HFFc6 (cell line): Measurements from ENCODE around the gene SYNGR2. TPM values are rescaled to one million over a fixed set of nuclear protein-coding genes. Genes with fewer than 3 reads are reported as not detected.

ENCODE experiments used
- DNase-seq: peaks from one replicate; pipeline ENCODE4 v3.0.0-alpha.2; 2018
- H3K27ac Mint-ChIP-seq: 2 replicates; pipeline ENCODE4 v1.8.0; 2020; ENCODE audit warnings: mild to moderate bottlenecking, mixed read lengths
- H3K27me3 Mint-ChIP-seq: 2 replicates; pipeline ENCODE4 v1.8.0; 2021; ENCODE audit warnings: mild to moderate bottlenecking, moderate library complexity, mixed read lengths; ENCODE audit not compliant: insufficient read depth
- H3K36me3 Mint-ChIP-seq: 2 replicates; pipeline ENCODE4 v1.8.0; 2021; ENCODE audit warnings: low read depth, mixed read lengths
- H3K4me1 Mint-ChIP-seq: 2 replicates; pipeline ENCODE4 v1.8.0; 2020; ENCODE audit warnings: low read depth, mixed read lengths
- H3K4me3 Mint-ChIP-seq: 2 replicates; pipeline ENCODE4 v1.8.0; 2020; ENCODE audit warnings: mild to moderate bottlenecking, moderate library complexity, mixed read lengths
- H3K9me3 Mint-ChIP-seq: 2 replicates; pipeline ENCODE4 v1.8.0; 2020; ENCODE audit warnings: mild to moderate bottlenecking, mixed read lengths
- total RNA-seq, 6 experiments: library from RNA; stranded (reverse); fragmentation: NEBNext Ultra II Directional; extraction: Animal tissue kit (Norgen Biotek cat#: 25700); gene quantifications; 2 replicates in 1 of 6; 3 replicates in 5 of 6; pipeline ENCODE4 v1.2.3, GENCODE V29; 2021
- TF ChIP-seq, protein P1 (sequence below): fragments of 200-600 bp; sonication (generic); IDR thresholded peaks from 2 replicates; pipeline ENCODE4 v1.5.0; 2021; ENCODE audit warnings: antibody characterized with exemption, mild to moderate bottlenecking

SYNGR2 gene
- total RNA-seq, 6 experiments from 2014 or later, result 44.6 to 104 (median 54.7) TPM

GRCh38 chr17:78210111-78210510 lies 41.7 kb downstream of the SYNGR2 start:
- peaks cover 5% of the 10 kb centered on the region for H3K4me1 Mint-ChIP-seq
- DNase-seq, result no peak
- H3K9me3 Mint-ChIP-seq, result no peaks in the 10 kb centered on the region

GRCh38 chr17:78211032-78211431 lies 42.7 kb downstream of the SYNGR2 start:
- H3K27ac Mint-ChIP-seq, result no peak overlapping the region
- peaks cover 12% of the 10 kb centered on the region for H3K4me1 Mint-ChIP-seq
- no peak overlapping the region for H3K4me3 Mint-ChIP-seq
- no peak for DNase-seq
- H3K9me3 Mint-ChIP-seq, result no peaks in the 10 kb centered on the region
- TF ChIP-seq, protein P1, sequence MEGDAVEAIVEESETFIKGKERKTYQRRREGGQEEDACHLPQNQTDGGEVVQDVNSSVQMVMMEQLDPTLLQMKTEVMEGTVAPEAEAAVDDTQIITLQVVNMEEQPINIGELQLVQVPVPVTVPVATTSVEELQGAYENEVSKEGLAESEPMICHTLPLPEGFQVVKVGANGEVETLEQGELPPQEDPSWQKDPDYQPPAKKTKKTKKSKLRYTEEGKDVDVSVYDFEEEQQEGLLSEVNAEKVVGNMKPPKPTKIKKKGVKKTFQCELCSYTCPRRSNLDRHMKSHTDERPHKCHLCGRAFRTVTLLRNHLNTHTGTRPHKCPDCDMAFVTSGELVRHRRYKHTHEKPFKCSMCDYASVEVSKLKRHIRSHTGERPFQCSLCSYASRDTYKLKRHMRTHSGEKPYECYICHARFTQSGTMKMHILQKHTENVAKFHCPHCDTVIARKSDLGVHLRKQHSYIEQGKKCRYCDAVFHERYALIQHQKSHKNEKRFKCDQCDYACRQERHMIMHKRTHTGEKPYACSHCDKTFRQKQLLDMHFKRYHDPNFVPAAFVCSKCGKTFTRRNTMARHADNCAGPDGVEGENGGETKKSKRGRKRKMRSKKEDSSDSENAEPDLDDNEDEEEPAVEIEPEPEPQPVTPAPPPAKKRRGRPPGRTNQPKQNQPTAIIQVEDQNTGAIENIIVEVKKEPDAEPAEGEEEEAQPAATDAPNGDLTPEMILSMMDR, result no peak
- no peaks in the 10 kb centered on the region; the same call in 1 of the 2 replicates for H3K36me3 Mint-ChIP-seq
- peaks cover 4% of the 10 kb centered on the region for H3K27me3 Mint-ChIP-seq

More at GRCh38 chr17:78210111-78210510, 41.7 kb downstream of the SYNGR2 start:
- TF ChIP-seq, protein P1, result no peak
- no peaks in the 10 kb centered on the region for H3K36me3 Mint-ChIP-seq
- H3K27me3 Mint-ChIP-seq, result peaks cover 4% of the 10 kb centered on the region
- no peak overlapping the region for H3K4me3 Mint-ChIP-seq
- no peak overlapping the region for H3K27ac Mint-ChIP-seq

DNA sequence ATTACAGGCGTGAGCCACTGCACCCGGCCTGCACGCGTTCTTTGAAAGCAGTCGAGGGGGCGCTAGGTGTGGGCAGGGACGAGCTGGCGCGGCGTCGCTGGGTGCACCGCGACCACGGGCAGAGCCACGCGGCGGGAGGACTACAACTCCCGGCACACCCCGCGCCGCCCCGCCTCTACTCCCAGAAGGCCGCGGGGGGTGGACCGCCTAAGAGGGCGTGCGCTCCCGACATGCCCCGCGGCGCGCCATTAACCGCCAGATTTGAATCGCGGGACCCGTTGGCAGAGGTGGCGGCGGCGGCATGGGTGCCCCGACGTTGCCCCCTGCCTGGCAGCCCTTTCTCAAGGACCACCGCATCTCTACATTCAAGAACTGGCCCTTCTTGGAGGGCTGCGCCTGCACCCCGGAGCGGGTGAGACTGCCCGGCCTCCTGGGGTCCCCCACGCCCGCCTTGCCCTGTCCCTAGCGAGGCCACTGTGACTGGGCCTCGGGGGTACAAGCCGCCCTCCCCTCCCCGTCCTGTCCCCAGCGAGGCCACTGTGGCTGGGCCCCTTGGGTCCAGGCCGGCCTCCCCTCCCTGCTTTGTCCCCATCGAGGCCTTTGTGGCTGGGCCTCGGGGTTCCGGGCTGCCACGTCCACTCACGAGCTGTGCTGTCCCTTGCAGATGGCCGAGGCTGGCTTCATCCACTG lies 45.8 kb downstream of the SYNGR2 start, which contains the start of gene BIRC5:
TSS of gene BIRC5 (plus strand) at position 238 of the 690 bp plus-strand sequence. CDS start at position 302, 64 bp downstream.
- Mint-ChIP-seq H3K4me1 (peaks cover 12% of the 10 kb centered on the region), H3K27me3 (peaks cover 4% of the 10 kb centered on the region; the same call in 1 of the 2 replicates), H3K36me3 (no peaks in the 10 kb centered on the region; the same call in 1 of the 2 replicates), H3K4me3 (peak within 1 kb of the TSS; percentile 96), H3K27ac (peak within 1 kb of the TSS; percentile 91), H3K9me3 (no peaks in the 10 kb centered on the region)
- peak; percentile 69 for DNase-seq
- TF ChIP-seq, protein P1, result no peak

- peak overlapping the region; percentile 96 for H3K4me3 Mint-ChIP-seq
- peaks cover 4% of the 10 kb centered on the region for H3K27me3 Mint-ChIP-seq
- peaks cover 12% of the 10 kb centered on the region for H3K4me1 Mint-ChIP-seq
- H3K27ac Mint-ChIP-seq, result peak overlapping the region; percentile 91
- H3K9me3 Mint-ChIP-seq, result no peaks in the 10 kb centered on the region
- no peak for DNase-seq
- TF ChIP-seq, protein P1, result no peak
- peaks cover 3% of the 10 kb centered on the region; the same call in 1 of the 2 replicates for H3K36me3 Mint-ChIP-seq
Observed at GRCh38 chr17:78214706-78215061, 46.3 kb downstream of the SYNGR2 start.

DNA sequence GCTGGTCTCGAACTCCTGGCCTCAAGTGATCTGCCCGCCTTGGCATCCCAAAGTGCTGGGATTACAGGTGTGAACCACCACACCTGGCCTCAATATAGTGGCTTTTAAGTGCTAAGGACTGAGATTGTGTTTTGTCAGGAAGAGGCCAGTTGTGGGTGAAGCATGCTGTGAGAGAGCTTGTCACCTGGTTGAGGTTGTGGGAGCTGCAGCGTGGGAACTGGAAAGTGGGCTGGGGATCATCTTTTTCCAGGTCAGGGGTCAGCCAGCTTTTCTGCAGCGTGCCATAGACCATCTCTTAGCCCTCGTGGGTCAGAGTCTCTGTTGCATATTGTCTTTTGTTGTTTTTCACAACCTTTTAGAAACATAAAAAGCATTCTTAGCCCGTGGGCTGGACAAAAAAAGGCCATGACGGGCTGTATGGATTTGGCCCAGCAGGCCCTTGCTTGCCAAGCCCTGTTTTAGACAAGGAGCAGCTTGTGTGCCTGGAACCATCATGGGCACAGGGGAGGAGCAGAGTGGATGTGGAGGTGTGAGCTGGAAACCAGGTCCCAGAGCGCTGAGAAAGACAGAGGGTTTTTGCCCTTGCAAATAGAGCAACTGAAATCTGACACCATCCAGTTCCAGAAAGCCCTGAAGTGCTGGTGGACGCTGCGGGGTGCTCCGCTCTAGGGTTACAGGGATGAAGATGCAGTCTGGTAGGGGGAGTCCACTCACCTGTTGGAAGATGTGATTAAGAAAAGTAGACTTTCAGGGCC lies 51.2 kb downstream of the SYNGR2 start:
- Mint-ChIP-seq H3K4me3 (no peak overlapping the region), H3K9me3 (no peaks in the 10 kb centered on the region), H3K27ac (no peak overlapping the region), H3K36me3 (peaks cover 10% of the 10 kb centered on the region; the same call in 1 of the 2 replicates), H3K4me1 (peaks cover 12% of the 10 kb centered on the region), H3K27me3 (no peaks in the 10 kb centered on the region; the same call in 1 of the 2 replicates)
- TF ChIP-seq, protein P1, result no peak
- no peak for DNase-seq

Other genes starting within 250 kb of the SYNGR2 start
- 1 to 10 TPM; 6.3 to 9.0 (median 7.5) TPM for gene TNRC6C, start 209.9 kb upstream of the SYNGR2 start, total RNA-seq
- under 1 TPM in 2 of 6 experiments, not detected in 4; 0.20 to 0.59 TPM for gene TMC6, start 39.8 kb upstream of the SYNGR2 start, total RNA-seq
- not detected for gene TMC8, start 37.8 kb upstream of the SYNGR2 start, total RNA-seq
- not detected for gene C17orf99, start 22.2 kb upstream of the SYNGR2 start, total RNA-seq
- gene TK1, start 18.5 kb downstream of the SYNGR2 start, total RNA-seq, result 100 to 1,000 TPM in 4 of 6 experiments, 10 to 100 TPM in 2; 75.8 to 145 (median 136) TPM
- 10 to 100 TPM; 23.0 to 32.9 (median 26.2) TPM for gene AFMID, start 18.8 kb downstream of the SYNGR2 start, total RNA-seq
- gene BIRC5, start 45.7 kb downstream of the SYNGR2 start, total RNA-seq, result 10 to 100 TPM; 41.8 to 89.7 (median 83.3) TPM
- gene TMEM235, start 63.0 kb downstream of the SYNGR2 start, total RNA-seq, result not detected
- 10 to 100 TPM; 27.4 to 37.2 (median 33.2) TPM for gene SOCS3, start 191.5 kb downstream of the SYNGR2 start, total RNA-seq
- gene PGS1, start 210.1 kb downstream of the SYNGR2 start, total RNA-seq, result 10 to 100 TPM; 20.2 to 26.1 (median 24.5) TPM